Endothelial cell of umbilical vein (primary cell): ENCODE data around the gene UGT1A5. TPM values are rescaled to one million over a fixed set of nuclear protein-coding genes. Genes with fewer than 3 reads are reported as not detected.

Experiments
- BruUV-seq: library from RNA; stranded (reverse); fragments of 400-500 nt; replicated peaks from 2 replicates; lab custom pipeline; 2021; lab: Mats Ljungman, UMichigan
- CTCF ChIA-PET: fragments of 300-600, 350-600 bp; sonication (Branson Sonifier 250); formaldehyde crosslinking; loops from one replicate; lab custom pipeline; 2021; ENCODE audit warnings: antibody characterized with exemption, inconsistent platforms; lab: Charles Lee
- POLR2A ChIA-PET: fragments of 300-600, 350-600 bp; sonication (Branson Sonifier 250); formaldehyde crosslinking; loops from one replicate; lab custom pipeline; 2021; ENCODE audit warnings: antibody characterized with exemption, inconsistent platforms; lab: Charles Lee
- DNase-seq: peaks from one replicate; pipeline ENCODE4 v3.0.0-alpha.2; 2011; ENCODE audit warnings: low read depth, low spot score
- FAIRE-seq: peaks from 2 replicates; lab custom pipeline; 2011; peaks lifted over from hg19 to GRCh38; lab: Jason Lieb, UNC
- H2AFZ ChIP-seq: 2 replicates; pipeline ENCODE4 v1.6.0; 2012; ENCODE audit warnings: low read depth, low read length, control low read depth, inconsistent platforms
- H3K27ac ChIP-seq: 2 replicates; pipeline ENCODE4 v1.5.1; 2011; ENCODE audit warnings: low read depth, mild to moderate bottlenecking, control low read depth, low read length, moderate library complexity; ENCODE audit not compliant: insufficient read depth
- H3K27me3 ChIP-seq, 2 experiments: 2 replicates each; pipeline versions ENCODE4 v1.6.0 to v1.6.1; 2011; ENCODE audit warnings: low read length in 2 of 2, mixed read lengths in 1 of 2; ENCODE audit not compliant: control insufficient read depth in 2 of 2, insufficient read depth in 2 of 2
- H3K36me3 ChIP-seq, 2 experiments: 2 replicates in 1 of 2; 3 replicates in 1 of 2; pipeline ENCODE4 v1.5.1; 2011; ENCODE audit warnings: low read length in 2 of 2, mild to moderate bottlenecking in 1 of 2, moderate library complexity in 1 of 2; ENCODE audit not compliant: control insufficient read depth in 2 of 2, insufficient read depth in 2 of 2; ENCODE audit errors: extremely low read depth in 1 of 2
- H3K4me1 ChIP-seq: 3 replicates; pipeline ENCODE4 v1.5.1; 2011; ENCODE audit warnings: mild to moderate bottlenecking, low read length; ENCODE audit not compliant: control insufficient read depth, insufficient read depth; ENCODE audit errors: extremely low read depth
- H3K4me2 ChIP-seq: 2 replicates; pipeline ENCODE4 v1.6.1; 2011; ENCODE audit warnings: low read length, control low read depth, mixed read lengths; ENCODE audit not compliant: insufficient read depth
- H3K4me3 ChIP-seq, 3 experiments: fragments of 200-600 bp in 1 of 3; sonication (generic), shearing (Covaris generic) in 1 of 3; replicated peaks in 1 of 3; 2 replicates each; pipeline ENCODE4 v1.5.1; 2011 to 2016; ENCODE audit warnings: control low read depth in 3 of 3, low read length in 3 of 3, mild to moderate bottlenecking in 2 of 3, inconsistent platforms in 1 of 3, low read depth in 1 of 3, moderate library complexity in 1 of 3; ENCODE audit not compliant: insufficient read depth in 1 of 3
- H3K79me2 ChIP-seq: 2 replicates; pipeline ENCODE4 v1.6.0; 2012; ENCODE audit warnings: low read length, inconsistent platforms; ENCODE audit not compliant: control insufficient read depth, insufficient read depth
- H3K9ac ChIP-seq: replicated peaks from 2 replicates; pipeline ENCODE3; 2011; ENCODE audit warnings: low read length, control low read depth; ENCODE audit not compliant: insufficient read depth; ENCODE audit errors: extremely low read depth
- H3K9me1 ChIP-seq: replicated peaks from 3 replicates; pipeline ENCODE4 v1.6.0; 2011; ENCODE audit warnings: mild to moderate bottlenecking, low read length; ENCODE audit not compliant: control insufficient read depth, insufficient read depth; ENCODE audit errors: extremely low read depth
- H3K9me3 ChIP-seq: replicated peaks from 2 replicates; pipeline ENCODE4 v1.5.1; 2012; ENCODE audit warnings: low read length, inconsistent platforms; ENCODE audit not compliant: control insufficient read depth, insufficient read depth
- H4K20me1 ChIP-seq: replicated peaks from 2 replicates; pipeline ENCODE3; 2011; ENCODE audit warnings: mild to moderate bottlenecking, low read length; ENCODE audit not compliant: control insufficient read depth, insufficient read depth; ENCODE audit errors: extremely low read depth
- CTCF ChIP-seq, 2 donors: IDR thresholded peaks; 1 replicate in 1 of 2; 2 replicates in 1 of 2; pipeline ENCODE4 v1.5.1; 2011; ENCODE audit warnings: low read length in 2 of 2, mild to moderate bottlenecking in 2 of 2, moderate library complexity in 2 of 2, control low read depth in 1 of 2, inconsistent platforms in 1 of 2, low read depth in 1 of 2; ENCODE audit not compliant: insufficient read depth in 1 of 2; ENCODE audit errors: extremely low read depth in 1 of 2
- EZH2 ChIP-seq: IDR thresholded peaks from 2 replicates; pipeline ENCODE4 v1.6.1; 2012; ENCODE audit warnings: borderline replicate concordance, low read depth, mild to moderate bottlenecking, moderate library complexity, low read length, inconsistent platforms; ENCODE audit not compliant: severe bottlenecking
- FOS ChIP-seq: IDR thresholded peaks from 2 replicates; pipeline ENCODE4 v1.6.1; 2011; ENCODE audit warnings: mild to moderate bottlenecking, low read length, moderate library complexity, borderline replicate concordance; ENCODE audit not compliant: insufficient read depth
- GATA2 ChIP-seq: IDR thresholded peaks from 2 replicates; pipeline ENCODE4 v1.7.0; 2011; ENCODE audit warnings: low read depth, mild to moderate bottlenecking, moderate library complexity, mixed read lengths, low read length; ENCODE audit not compliant: insufficient read length, insufficient read depth
- JUN ChIP-seq: IDR thresholded peaks from 2 replicates; pipeline ENCODE4 v1.6.1; 2011; ENCODE audit warnings: borderline replicate concordance, low read depth; ENCODE audit not compliant: insufficient read length, insufficient read depth
- MYC ChIP-seq: IDR thresholded peaks from one replicate; pipeline ENCODE4 v1.6.1; 2011; ENCODE audit warnings: mild to moderate bottlenecking, low read depth, low read length
- POLR2A ChIP-seq: IDR thresholded peaks from 2 replicates; pipeline ENCODE4 v1.6.1; 2012; ENCODE audit warnings: low read depth, mild to moderate bottlenecking, control low read depth, low read length
- dilution Hi-C: fragments of 300-500 bp; cut with MboI; formaldehyde crosslinking; loops from one replicate; pipeline ENCODE4 v1.15.0; 2019; ENCODE audit warnings: low sequenced_read_pairs; ENCODE audit not compliant: extremely low pct_ligation_motif_present
- intact Hi-C: fragments of 100-400 bp; cut with micrococcal nuclease; formaldehyde crosslinking; loops from one replicate; pipeline ENCODE4 v1.10.0; 2022
- polyA plus RNA-seq, 4 experiments: library from polyadenylated mRNA; depleted of rRNA in 3 of 4; stranded (reverse) in 3 of 4; unstranded in 1 of 4; fragments of >200 nt; gene quantifications; 2 replicates each; pipeline versions ENCODE4 v1.2.1 to v1.2.3, GENCODE V29; 2011 to 2012; ENCODE audit warnings: missing spikeins in 1 of 4
- total RNA-seq: library from RNA; stranded (reverse); gene quantifications from 2 replicates; pipeline ENCODE4 v1.2.3, GENCODE V29; 2021

The UGT1A5 gene
- total and polyA plus RNA-seq, 2 donors (not counting 3 experiments of a cell fraction or from before 2014, with no cell fraction given): not detected

- FAIRE-seq: no peak
- intact Hi-C loops (no loop called here), dilution Hi-C loops (no loop called here)
- no peak overlapping the region for H3K9ac ChIP-seq
- H3K27ac ChIP-seq: no peak overlapping the region
- no peaks in the 10 kb centered on the region for H3K9me1 ChIP-seq
- no peaks in the 10 kb centered on the region for H3K79me2 ChIP-seq
- TF ChIP-seq CTCF (IDR thresholded peaks at IDR 0.05; ENCODE audit: extremely low read depth in 1 of 2, insufficient read depth in 1 of 2, low read depth in 1 of 2, low read length in 2 of 2) (no peak), EZH2 (no peak), JUN (no peak), MYC (no peak), GATA2 (no peak), POLR2A (no peak), FOS (no peak)
- no peak overlapping the region for H3K4me2 ChIP-seq
- BruUV-seq: no TSS peak
- H3K27me3 ChIP-seq: peaks cover 0 to under 1% of the 10 kb centered on the region in 2 experiments
- POLR2A ChIA-PET: no interaction called here
- H4K20me1 ChIP-seq: no peaks in the 10 kb centered on the region
- H3K4me1 ChIP-seq: no peaks in the 10 kb centered on the region
- no peak overlapping the region for H2AFZ ChIP-seq
- CTCF ChIA-PET: interaction anchor here (1.0 kb wide), 2 partner anchors 22 to 44 kb away, joined by 3 read pairs; no protein-coding TSS in a partner anchor
- no peaks in the 10 kb centered on the region for H3K36me3 ChIP-seq
- no peaks in the 10 kb centered on the region for H3K9me3 ChIP-seq
- DNase-seq: no peak
- no peak overlapping the region for H3K4me3 ChIP-seq
Observed at GRCh38 chr2:233814056-233814835, 101.5 kb downstream of the UGT1A5 start.
